H1 (cell line): ENCODE measurements around the gene CFAP97D1. TPM values are rescaled to one million over a fixed set of nuclear protein-coding genes. Genes with fewer than 3 reads are reported as not detected.

Experiments
- CTCF ChIA-PET: fragments of 300-600 bp; sonication (Branson Sonifier 250); formaldehyde crosslinking; loops from one replicate; lab custom pipeline; 2021; ENCODE audit not compliant: partially characterized antibody; lab: Charles Lee
- POLR2A ChIA-PET: fragments of 300-600 bp; sonication (Branson Sonifier 250); formaldehyde crosslinking; loops from one replicate; lab custom pipeline; 2021; ENCODE audit warnings: inconsistent platforms; ENCODE audit not compliant: partially characterized antibody; lab: Charles Lee
- DNase-seq, 2 experiments: peaks; one replicate each; pipeline versions ENCODE4 v3.0.0 to v3.0.0-alpha.2; 2010 to 2022; ENCODE audit warnings: low spot score in 2 of 2, low read depth in 1 of 2, mixed read lengths in 1 of 2
- FAIRE-seq: peaks from 2 replicates; lab custom pipeline; 2011; peaks lifted over from hg19 to GRCh38; lab: Jason Lieb, UNC
- H2AFZ ChIP-seq: 2 replicates; pipeline ENCODE4 v1.8.1; 2012; ENCODE audit warnings: low read length, inconsistent platforms
- H2AK5ac ChIP-seq: 2 replicates; pipeline ENCODE4 v1.6.1; 2013; ENCODE audit warnings: low read depth, low read length
- H2BK120ac ChIP-seq: replicated peaks from 2 replicates; pipeline ENCODE3; 2013; ENCODE audit warnings: low read depth, low read length, inconsistent platforms
- H2BK12ac ChIP-seq: 2 replicates; pipeline ENCODE4 v1.6.1; 2013; ENCODE audit warnings: low read depth, low read length
- H2BK15ac ChIP-seq: 2 replicates; pipeline ENCODE4 v1.6.1; 2013; ENCODE audit warnings: low read length
- H2BK20ac ChIP-seq: 2 replicates; pipeline ENCODE4 v1.6.1; 2013; ENCODE audit warnings: low read length
- H2BK5ac ChIP-seq: 2 replicates; pipeline ENCODE4 v1.6.1; 2013; ENCODE audit warnings: low read depth, low read length
- H3K14ac ChIP-seq: 2 replicates; pipeline ENCODE4 v1.6.1; 2013; ENCODE audit warnings: inconsistent platforms; ENCODE audit not compliant: insufficient read length
- H3K18ac ChIP-seq: 2 replicates; pipeline ENCODE4 v1.6.1; 2013; ENCODE audit warnings: low read length; ENCODE audit errors: extremely low read depth
- H3K23ac ChIP-seq: 2 replicates; pipeline ENCODE4 v1.6.1; 2013; ENCODE audit warnings: inconsistent platforms; ENCODE audit not compliant: insufficient read length
- H3K23me2 ChIP-seq: 2 replicates; pipeline ENCODE4 v1.6.1; 2013; ENCODE audit warnings: low read depth, low read length
- H3K27ac ChIP-seq: 2 replicates; pipeline ENCODE4 v1.6.1; 2011; ENCODE audit warnings: low read depth, low read length, inconsistent platforms
- H3K27me3 ChIP-seq, 4 experiments: replicated peaks in 1 of 4; 1 replicate in 1 of 4; 2 replicates in 3 of 4; pipeline versions ENCODE4 v1.6.1 to v1.8.1; 2011 to 2013; ENCODE audit warnings: low read length in 3 of 4, mild to moderate bottlenecking in 3 of 4, inconsistent platforms in 2 of 4, mixed read lengths in 2 of 4, moderate library complexity in 1 of 4; ENCODE audit not compliant: control insufficient read depth in 3 of 4, insufficient read depth in 3 of 4; ENCODE audit errors: extremely low read depth in 1 of 4
- H3K36me3 ChIP-seq, 4 experiments: 2 replicates each; pipeline versions ENCODE4 v1.6.1 to v1.8.1; 2011 to 2013; ENCODE audit warnings: mild to moderate bottlenecking in 4 of 4, low read length in 3 of 4, moderate library complexity in 2 of 4, control low read depth in 1 of 4, inconsistent platforms in 1 of 4; ENCODE audit not compliant: insufficient read depth in 4 of 4, control insufficient read depth in 2 of 4
- H3K4ac ChIP-seq: replicated peaks from 2 replicates; pipeline ENCODE3; 2013; ENCODE audit warnings: low read length, low read depth, mixed read lengths, inconsistent platforms; ENCODE audit not compliant: insufficient read length
- H3K4me1 ChIP-seq, 4 experiments: replicated peaks in 1 of 4; 1 replicate in 1 of 4; 2 replicates in 3 of 4; pipeline versions ENCODE4 v1.6.1 to v1.8.1; 2011 to 2013; ENCODE audit warnings: low read length in 3 of 4, inconsistent platforms in 2 of 4, mixed read lengths in 1 of 4; ENCODE audit not compliant: insufficient read depth in 4 of 4, control insufficient read depth in 3 of 4
- H3K4me2 ChIP-seq, 2 experiments: 2 replicates each; pipeline versions ENCODE4 v1.6.1 to v1.8.1; 2011 to 2013; ENCODE audit warnings: low read depth in 2 of 2, low read length in 2 of 2, control low read depth in 1 of 2, inconsistent platforms in 1 of 2, mild to moderate bottlenecking in 1 of 2; ENCODE audit not compliant: insufficient read depth in 1 of 2
- H3K4me3 ChIP-seq, 4 experiments: fragments of 200-600, 300-600 bp in 1 of 4; sonication (generic), shearing (Covaris generic), sonication (Bioruptor Twin) in 1 of 4; 2 replicates each; pipeline versions ENCODE4 v1.5.1 to v1.8.1; 2011 to 2016; ENCODE audit warnings: low read length in 4 of 4, low read depth in 3 of 4, control low read depth in 2 of 4, inconsistent platforms in 2 of 4, mild to moderate bottlenecking in 2 of 4, mixed read lengths in 1 of 4, moderate library complexity in 1 of 4; ENCODE audit not compliant: insufficient read depth in 2 of 4; ENCODE audit errors: extremely low read depth in 1 of 4
- H3K56ac ChIP-seq: replicated peaks from 2 replicates; pipeline ENCODE3; 2013; ENCODE audit warnings: low read depth, mild to moderate bottlenecking, mixed read lengths, low read length, inconsistent platforms; ENCODE audit not compliant: insufficient read length
- H3K79me1 ChIP-seq: 2 replicates; pipeline ENCODE4 v1.6.1; 2013; ENCODE audit warnings: low read depth, low read length, control low read depth
- H3K79me2 ChIP-seq, 2 experiments: 2 replicates each; pipeline versions ENCODE4 v1.6.1 to v1.8.1; 2012 to 2013; ENCODE audit warnings: low read length in 2 of 2, mild to moderate bottlenecking in 2 of 2, inconsistent platforms in 1 of 2; ENCODE audit not compliant: insufficient read depth in 2 of 2, control insufficient read depth in 1 of 2
- H3K9ac ChIP-seq, 4 experiments: replicated peaks in 1 of 4; 1 replicate in 1 of 4; 2 replicates in 3 of 4; pipeline versions ENCODE4 v1.6.1 to v1.8.1; 2011 to 2013; ENCODE audit warnings: low read depth in 3 of 4, low read length in 3 of 4, control low read depth in 2 of 4, mild to moderate bottlenecking in 2 of 4, moderate library complexity in 2 of 4, inconsistent platforms in 1 of 4; ENCODE audit errors: extremely low read depth in 1 of 4
- H3K9me3 ChIP-seq, 2 experiments: 2 replicates each; pipeline versions ENCODE4 v1.6.1 to v1.8.1; 2012 to 2013; ENCODE audit warnings: mild to moderate bottlenecking in 2 of 2, moderate library complexity in 2 of 2, control low read depth in 1 of 2, inconsistent platforms in 1 of 2, low read depth in 1 of 2, low read length in 1 of 2, mixed read lengths in 1 of 2; ENCODE audit not compliant: insufficient read depth in 2 of 2
- H4K20me1 ChIP-seq, 2 experiments: replicated peaks in 1 of 2; 2 replicates each; pipeline versions ENCODE3 to v1.8.1; 2011 to 2013; ENCODE audit warnings: inconsistent platforms in 2 of 2, low read length in 2 of 2, mild to moderate bottlenecking in 1 of 2; ENCODE audit not compliant: insufficient read depth in 2 of 2, control insufficient read depth in 1 of 2
- H4K5ac ChIP-seq: 2 replicates; pipeline ENCODE4 v1.6.1; 2013; ENCODE audit warnings: low read length, low read depth, mixed read lengths, inconsistent platforms; ENCODE audit not compliant: insufficient read length
- H4K8ac ChIP-seq: 2 replicates; pipeline ENCODE4 v1.8.0; 2013; ENCODE audit warnings: mild to moderate bottlenecking, moderate library complexity, low read length, inconsistent platforms; ENCODE audit not compliant: insufficient read depth; ENCODE audit errors: extremely low read depth
- H4K91ac ChIP-seq: replicated peaks from 2 replicates; pipeline ENCODE3; 2013; ENCODE audit warnings: low read length, mixed read lengths, inconsistent platforms; ENCODE audit not compliant: insufficient read length
- ATF2 ChIP-seq: IDR thresholded peaks from 2 replicates; pipeline ENCODE4 v1.6.1; 2012; ENCODE audit warnings: low read length, inconsistent platforms
- WGBS, 2 experiments: shearing (Covaris generic) in 1 of 2; methylation state at CpG; one replicate each; pipeline versions ENCODE4 v1.1.6 to v1.1.7; 2013 to 2015; ENCODE audit warnings: low lambda C conversion rate in 2 of 2, mixed read lengths in 2 of 2, inconsistent platforms in 1 of 2, low coverage in 1 of 2, missing lambda C conversion rate in 1 of 2; ENCODE audit not compliant: insufficient replicate concordance in 2 of 2, insufficient coverage in 1 of 2, insufficient read length in 1 of 2; ENCODE audit errors: extremely low coverage in 1 of 2, missing lambda C conversion rate in 1 of 2; 5-methylcytosine and 5-hydroxymethylcytosine counted together
- polyA plus RNA-seq, 7 experiments: library from polyadenylated mRNA; depleted of rRNA in 3 of 7; stranded (reverse) in 5 of 7; unstranded in 2 of 7; fragments of >200 nt in 5 of 7; fragments of 200-250 nt in 2 of 7; gene quantifications; 1 replicate in 5 of 7; 2 replicates in 1 of 7; 4 replicates in 1 of 7; pipeline versions ENCODE4 v1.2.1 to v1.2.3, GENCODE V29; 2011 to 2013; ENCODE audit warnings: missing spikeins in 2 of 7, mixed read lengths in 2 of 7
- total RNA-seq: library from RNA; stranded (reverse); fragmentation: NEBNext Ultra II Directional; extraction: Animal tissue kit (Norgen Biotek cat#: 25700); gene quantifications from 2 replicates; pipeline ENCODE4 v1.2.1, GENCODE V29; 2021

CFAP97D1 gene
- total and polyA plus RNA-seq, 2 of the 8 experiments (the other 6 are each of a cell fraction or from before 2014, with no cell fraction given) = 0.02 to 0.07 TPM

GRCh38 chr17:43745541-43745940, 34.7 kb upstream of the CFAP97D1 start:
- Histone ChIP-seq H2AFZ (no peak overlapping the region), H3K18ac (no peak overlapping the region), H3K4me1 (peaks cover 5 to 16% (median 8%) of the 10 kb centered on the region in 4 experiments; a peak in 6 of 7 replicates), H3K14ac (no peak overlapping the region), H4K8ac (no peak overlapping the region), H3K79me2 (no peaks in the 10 kb centered on the region), H3K23ac (no peak overlapping the region), H2BK120ac (no peak overlapping the region), H3K4me3 (no peak overlapping the region), H2BK20ac (no peak overlapping the region), H3K79me1 (no peaks in the 10 kb centered on the region), H3K9ac (no peak overlapping the region), H3K27me3 (no peaks in the 10 kb centered on the region), H3K9me3 (no peaks in the 10 kb centered on the region), H3K4ac (no peak overlapping the region), H4K91ac (no peak overlapping the region), H2AK5ac (no peak overlapping the region), H3K4me2 (peak overlapping the region; percentile 14 to 39; a peak in 1 of 4 replicates), H4K5ac (no peak overlapping the region), H3K36me3 (no peaks in the 10 kb centered on the region), H2BK5ac (no peak overlapping the region), H4K20me1 (no peaks in the 10 kb centered on the region), H3K23me2 (no peaks in the 10 kb centered on the region), H2BK15ac (no peak overlapping the region), H2BK12ac (no peak overlapping the region), H3K27ac (no peak overlapping the region), H3K56ac (no peak overlapping the region)
- TF ChIP-seq ATF2 = no peak
- FAIRE-seq = no peak
- POLR2A ChIA-PET = interaction anchor here (1.1 to 2.0 kb wide), 4 partner anchors 9 to 13 kb away, joined by 3 to 5 read pairs (median 4); no protein-coding TSS in a partner anchor
- CTCF ChIA-PET = interaction anchor here (0.5 to 22.9 kb wide), 6 partner anchors 8 to 168 kb away, joined by 3 to 969 read pairs (median 8); partner anchors contain the start of gene SOST
- WGBS, 2 experiments = 35% methylated on average over 6 of the region's 6 CpGs; no CpG with 5 or more reads in 1 of the 2 experiments
- DNase-seq = no peak
